ENCODE data around the gene ZNF529. TPM values are rescaled to one million over a fixed set of nuclear protein-coding genes. Genes with fewer than 3 reads are reported as not detected.
"Not testable (repeated sequence)": the region's sequence is repeated elsewhere in the genome, so short reads cannot be mapped to it uniquely, and the experiment has no call there.

Gene ZNF529
- 10 to 100 TPM; 13.7 to 15.1 TPM for total RNA-seq

GRCh38 chr19:36573020-36573894 is at the start of gene ZNF529:
TSS of gene ZNF529 (minus strand) at chr19:36573292. CDS start at chr19:36572346, 946 bp downstream.
- H3K27me3 Mint-ChIP-seq (ENCODE audit: low read depth) = no peaks in the 10 kb centered on the region
- ChIA-PET CTCF (interaction anchor here (1.8 kb wide), 1 partner anchor 45 kb away, joined by 5 read pairs; the partner anchor contains the start of gene ZNF260), POLR2A (interaction anchor here (0.8 to 2.5 kb wide), 14 partner anchors 8 to 644 kb away, joined by 3 to 24 read pairs (median 4); partner anchors contain the start of genes ZNF260, ZNF345, ZNF382 and ZNF383)
- peaks cover 36% of the 10 kb centered on the region for H3K9me3 Mint-ChIP-seq (ENCODE audit: insufficient read depth)
- peak within 1 kb of the TSS; percentile 96 for H3K4me3 Mint-ChIP-seq
- H3K4me1 Mint-ChIP-seq (ENCODE audit: low read depth) = peaks cover 31% of the 10 kb centered on the region
- peak within 1 kb of the TSS; percentile 92 for H3K27ac Mint-ChIP-seq
- ATAC-seq (peak; percentile 87), DNase-seq (peak; percentile 91)
- peaks cover 80% of the 10 kb centered on the region for H3K36me3 Mint-ChIP-seq (ENCODE audit: low read depth)

GRCh38 chr19:36605877-36606478 is 32.9 kb upstream of the ZNF529 start:
- peak overlapping the region; percentile 92 for H3K27ac Mint-ChIP-seq
- ChIA-PET POLR2A (interaction anchor here (1.1 to 2.9 kb wide), 8 partner anchors 10 to 391 kb away, joined by 5 to 23 read pairs (median 6); partner anchors contain the start of genes ZNF146, ZNF260, ZNF461 and ZNF529), CTCF (interaction anchor here (1.3 kb wide), 1 partner anchor 187 kb away, joined by 3 read pairs; no protein-coding TSS in a partner anchor)
- H3K27me3 Mint-ChIP-seq (ENCODE audit: low read depth) = no peaks in the 10 kb centered on the region
- no peak for DNase-seq
- peaks cover 57% of the 10 kb centered on the region for H3K36me3 Mint-ChIP-seq (ENCODE audit: low read depth)
- peak; percentile 13 for ATAC-seq
- peak overlapping the region; percentile 84 for H3K4me3 Mint-ChIP-seq
- H3K4me1 Mint-ChIP-seq (ENCODE audit: low read depth) = peaks cover 19% of the 10 kb centered on the region
- peaks cover 23% of the 10 kb centered on the region for H3K9me3 Mint-ChIP-seq (ENCODE audit: insufficient read depth)

GRCh38 chr19:36605101-36605876 is 32.2 kb upstream of the ZNF529 start, which contains the start of gene ZNF382:
TSS of gene ZNF382 (plus strand) at chr19:36605313. CDS start at chr19:36609915, 4,602 bp downstream.
- ChIA-PET CTCF (interaction anchor here (0.9 to 1.3 kb wide), 2 partner anchors 77 to 186 kb away, joined by 3 read pairs; partner anchors contain the start of gene ZNF260), POLR2A (interaction anchor here (0.6 to 2.9 kb wide), 14 partner anchors 9 to 472 kb away, joined by 3 to 23 read pairs (median 5); partner anchors contain the start of genes ZNF146, ZNF260, ZNF461 and ZNF529)
- peak within 1 kb of the TSS; percentile 92 for H3K27ac Mint-ChIP-seq
- H3K4me1 Mint-ChIP-seq (ENCODE audit: low read depth) = peaks cover 19% of the 10 kb centered on the region
- DNase-seq = peak; percentile 87
- peaks cover 20% of the 10 kb centered on the region for H3K9me3 Mint-ChIP-seq (ENCODE audit: insufficient read depth)
- ATAC-seq = peak; percentile 86
- peak within 1 kb of the TSS; percentile 84 for H3K4me3 Mint-ChIP-seq
- H3K36me3 Mint-ChIP-seq (ENCODE audit: low read depth) = peaks cover 55% of the 10 kb centered on the region
- no peaks in the 10 kb centered on the region for H3K27me3 Mint-ChIP-seq (ENCODE audit: low read depth)

- H3K9me3 Mint-ChIP-seq (ENCODE audit: insufficient read depth) = peaks cover 20% of the 10 kb centered on the region
- peak overlapping the region; percentile 84 for H3K4me3 Mint-ChIP-seq
- H3K4me1 Mint-ChIP-seq (ENCODE audit: low read depth) = peaks cover 19% of the 10 kb centered on the region
- peaks cover 50% of the 10 kb centered on the region for H3K36me3 Mint-ChIP-seq (ENCODE audit: low read depth)
- CTCF ChIA-PET = interaction anchor here (0.9 to 1.3 kb wide), 2 partner anchors 76 to 185 kb away, joined by 3 read pairs; partner anchors contain the start of gene ZNF260
- H3K27ac Mint-ChIP-seq = peak overlapping the region; percentile 92
- ATAC-seq (peak; percentile 87), DNase-seq (peak; percentile 88)
- H3K27me3 Mint-ChIP-seq (ENCODE audit: low read depth) = no peaks in the 10 kb centered on the region
- POLR2A ChIA-PET = interaction anchor here (0.6 to 2.9 kb wide), 14 partner anchors 8 to 473 kb away, joined by 3 to 23 read pairs (median 5); partner anchors contain the start of genes ZNF146, ZNF260, ZNF461 and ZNF529
Observed at GRCh38 chr19:36604656-36605100, 31.6 kb upstream of the ZNF529 start.

GRCh38 chr19:36602681-36603080 is 29.6 kb upstream of the ZNF529 start:
- H3K27me3 Mint-ChIP-seq (ENCODE audit: low read depth); H3K4me3 Mint-ChIP-seq; POLR2A ChIA-PET; CTCF ChIA-PET; DNase-seq; ATAC-seq; H3K27ac Mint-ChIP-seq: not testable (repeated sequence)
- Mint-ChIP-seq H3K4me1 (ENCODE audit: low read depth) (peaks cover 19% of the 10 kb centered on the region), H3K9me3 (ENCODE audit: insufficient read depth) (peaks cover 13% of the 10 kb centered on the region), H3K36me3 (ENCODE audit: low read depth) (peaks cover 38% of the 10 kb centered on the region)

- Mint-ChIP-seq H3K4me3 (no peak overlapping the region), H3K27me3 (ENCODE audit: low read depth) (no peaks in the 10 kb centered on the region), H3K9me3 (ENCODE audit: insufficient read depth) (peaks cover 41% of the 10 kb centered on the region), H3K4me1 (ENCODE audit: low read depth) (peaks cover 9% of the 10 kb centered on the region), H3K36me3 (ENCODE audit: low read depth) (peaks cover 84% of the 10 kb centered on the region), H3K27ac (no peak overlapping the region)
- ChIA-PET CTCF (no interaction called here), POLR2A (no interaction called here)
- ATAC-seq (no peak), DNase-seq (no peak)
Observed at GRCh38 chr19:36579255-36579654, 6.2 kb upstream of the ZNF529 start.

- H3K27me3 Mint-ChIP-seq (ENCODE audit: low read depth) = no peaks in the 10 kb centered on the region
- peaks cover 86% of the 10 kb centered on the region for H3K36me3 Mint-ChIP-seq (ENCODE audit: low read depth)
- CTCF ChIA-PET = no interaction called here
- H3K4me3 Mint-ChIP-seq = no peak overlapping the region
- ATAC-seq = no peak
- peaks cover 37% of the 10 kb centered on the region for H3K9me3 Mint-ChIP-seq (ENCODE audit: insufficient read depth)
- peaks cover 19% of the 10 kb centered on the region for H3K4me1 Mint-ChIP-seq (ENCODE audit: low read depth)
- H3K27ac Mint-ChIP-seq = no peak overlapping the region
- POLR2A ChIA-PET = no interaction called here
- DNase-seq = no peak
Observed at GRCh38 chr19:36577271-36577996, 4.3 kb upstream of the ZNF529 start.

GRCh38 chr19:36574741-36575140 is 1.6 kb upstream of the ZNF529 start:
- DNase-seq (no peak), ATAC-seq (no peak)
- Mint-ChIP-seq H3K4me1 (ENCODE audit: low read depth) (peaks cover 28% of the 10 kb centered on the region), H3K36me3 (ENCODE audit: low read depth) (peaks cover 80% of the 10 kb centered on the region), H3K9me3 (ENCODE audit: insufficient read depth) (peaks cover 31% of the 10 kb centered on the region), H3K4me3 (peak overlapping the region; percentile 96), H3K27me3 (ENCODE audit: low read depth) (no peaks in the 10 kb centered on the region), H3K27ac (peak overlapping the region; percentile 92)
- CTCF ChIA-PET = no interaction called here
- POLR2A ChIA-PET = interaction anchor here (1.2 kb wide), 1 partner anchor 11 kb away, joined by 4 read pairs; no protein-coding TSS in a partner anchor

- peaks cover 31% of the 10 kb centered on the region for H3K9me3 Mint-ChIP-seq (ENCODE audit: insufficient read depth)
- no peak for DNase-seq
- CTCF ChIA-PET = interaction anchor here (1.8 kb wide), 1 partner anchor 46 kb away, joined by 5 read pairs; the partner anchor contains the start of gene ZNF260
- no peaks in the 10 kb centered on the region for H3K27me3 Mint-ChIP-seq (ENCODE audit: low read depth)
- H3K36me3 Mint-ChIP-seq (ENCODE audit: low read depth) = peaks cover 80% of the 10 kb centered on the region
- peaks cover 28% of the 10 kb centered on the region for H3K4me1 Mint-ChIP-seq (ENCODE audit: low read depth)
- H3K4me3 Mint-ChIP-seq = peak overlapping the region; percentile 96
- ATAC-seq = no peak
- H3K27ac Mint-ChIP-seq = peak overlapping the region; percentile 92
- POLR2A ChIA-PET = interaction anchor here (1.0 to 2.5 kb wide), 11 partner anchors 7 to 644 kb away, joined by 3 to 24 read pairs (median 4); partner anchors contain the start of genes ZNF260, ZNF345, ZNF382 and ZNF383
Observed at GRCh38 chr19:36573895-36574720, 1.0 kb upstream of the ZNF529 start.
